WI38 (cell line): ENCODE measurements around the gene ART5.

Experiments
- H3K4me3 ChIP-seq: 2 replicates; pipeline ENCODE4 v1.5.1; 2011; ENCODE audit warnings: low read depth, mild to moderate bottlenecking, control low read depth, low read length
- CTCF ChIP-seq: IDR thresholded peaks from 2 replicates; pipeline ENCODE4 v1.5.1; 2012; ENCODE audit warnings: low read depth, mild to moderate bottlenecking, control low read depth, low read length

The ART5 gene

GRCh38 chr11:3614742-3615171, 27.0 kb downstream of the ART5 start:
- no peak overlapping the region for H3K4me3 ChIP-seq
- no peak for TF ChIP-seq CTCF

- TF ChIP-seq CTCF, result no peak
- no peak overlapping the region for H3K4me3 ChIP-seq
Measured at GRCh38 chr11:3613998-3614741, 27.6 kb downstream of the ART5 start.

- no peak for TF ChIP-seq CTCF
- H3K4me3 ChIP-seq, result no peak overlapping the region
Measured at GRCh38 chr11:3611976-3612678, 29.7 kb downstream of the ART5 start.

GRCh38 chr11:3610846-3611245, 30.9 kb downstream of the ART5 start:
- TF ChIP-seq CTCF, result no peak
- H3K4me3 ChIP-seq, result no peak overlapping the region

GRCh38 chr11:3609416-3610265, 32.2 kb downstream of the ART5 start:
- no peak overlapping the region for H3K4me3 ChIP-seq
- peak; percentile 83 for TF ChIP-seq CTCF

GRCh38 chr11:3605771-3606203, 36.0 kb downstream of the ART5 start:
- TF ChIP-seq CTCF, result no peak

GRCh38 chr11:3605283-3605662, 36.5 kb downstream of the ART5 start:
- TF ChIP-seq CTCF, result no peak
- no peak overlapping the region for H3K4me3 ChIP-seq

More at GRCh38 chr11:3605771-3606203, 36.0 kb downstream of the ART5 start:
- no peak overlapping the region for H3K4me3 ChIP-seq
